ENCODE measurements around the gene PLXNA2.

PLXNA2 gene, protein sequence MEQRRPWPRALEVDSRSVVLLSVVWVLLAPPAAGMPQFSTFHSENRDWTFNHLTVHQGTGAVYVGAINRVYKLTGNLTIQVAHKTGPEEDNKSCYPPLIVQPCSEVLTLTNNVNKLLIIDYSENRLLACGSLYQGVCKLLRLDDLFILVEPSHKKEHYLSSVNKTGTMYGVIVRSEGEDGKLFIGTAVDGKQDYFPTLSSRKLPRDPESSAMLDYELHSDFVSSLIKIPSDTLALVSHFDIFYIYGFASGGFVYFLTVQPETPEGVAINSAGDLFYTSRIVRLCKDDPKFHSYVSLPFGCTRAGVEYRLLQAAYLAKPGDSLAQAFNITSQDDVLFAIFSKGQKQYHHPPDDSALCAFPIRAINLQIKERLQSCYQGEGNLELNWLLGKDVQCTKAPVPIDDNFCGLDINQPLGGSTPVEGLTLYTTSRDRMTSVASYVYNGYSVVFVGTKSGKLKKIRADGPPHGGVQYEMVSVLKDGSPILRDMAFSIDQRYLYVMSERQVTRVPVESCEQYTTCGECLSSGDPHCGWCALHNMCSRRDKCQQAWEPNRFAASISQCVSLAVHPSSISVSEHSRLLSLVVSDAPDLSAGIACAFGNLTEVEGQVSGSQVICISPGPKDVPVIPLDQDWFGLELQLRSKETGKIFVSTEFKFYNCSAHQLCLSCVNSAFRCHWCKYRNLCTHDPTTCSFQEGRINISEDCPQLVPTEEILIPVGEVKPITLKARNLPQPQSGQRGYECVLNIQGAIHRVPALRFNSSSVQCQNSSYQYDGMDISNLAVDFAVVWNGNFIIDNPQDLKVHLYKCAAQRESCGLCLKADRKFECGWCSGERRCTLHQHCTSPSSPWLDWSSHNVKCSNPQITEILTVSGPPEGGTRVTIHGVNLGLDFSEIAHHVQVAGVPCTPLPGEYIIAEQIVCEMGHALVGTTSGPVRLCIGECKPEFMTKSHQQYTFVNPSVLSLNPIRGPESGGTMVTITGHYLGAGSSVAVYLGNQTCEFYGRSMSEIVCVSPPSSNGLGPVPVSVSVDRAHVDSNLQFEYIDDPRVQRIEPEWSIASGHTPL (N-terminal part only)

DNA sequence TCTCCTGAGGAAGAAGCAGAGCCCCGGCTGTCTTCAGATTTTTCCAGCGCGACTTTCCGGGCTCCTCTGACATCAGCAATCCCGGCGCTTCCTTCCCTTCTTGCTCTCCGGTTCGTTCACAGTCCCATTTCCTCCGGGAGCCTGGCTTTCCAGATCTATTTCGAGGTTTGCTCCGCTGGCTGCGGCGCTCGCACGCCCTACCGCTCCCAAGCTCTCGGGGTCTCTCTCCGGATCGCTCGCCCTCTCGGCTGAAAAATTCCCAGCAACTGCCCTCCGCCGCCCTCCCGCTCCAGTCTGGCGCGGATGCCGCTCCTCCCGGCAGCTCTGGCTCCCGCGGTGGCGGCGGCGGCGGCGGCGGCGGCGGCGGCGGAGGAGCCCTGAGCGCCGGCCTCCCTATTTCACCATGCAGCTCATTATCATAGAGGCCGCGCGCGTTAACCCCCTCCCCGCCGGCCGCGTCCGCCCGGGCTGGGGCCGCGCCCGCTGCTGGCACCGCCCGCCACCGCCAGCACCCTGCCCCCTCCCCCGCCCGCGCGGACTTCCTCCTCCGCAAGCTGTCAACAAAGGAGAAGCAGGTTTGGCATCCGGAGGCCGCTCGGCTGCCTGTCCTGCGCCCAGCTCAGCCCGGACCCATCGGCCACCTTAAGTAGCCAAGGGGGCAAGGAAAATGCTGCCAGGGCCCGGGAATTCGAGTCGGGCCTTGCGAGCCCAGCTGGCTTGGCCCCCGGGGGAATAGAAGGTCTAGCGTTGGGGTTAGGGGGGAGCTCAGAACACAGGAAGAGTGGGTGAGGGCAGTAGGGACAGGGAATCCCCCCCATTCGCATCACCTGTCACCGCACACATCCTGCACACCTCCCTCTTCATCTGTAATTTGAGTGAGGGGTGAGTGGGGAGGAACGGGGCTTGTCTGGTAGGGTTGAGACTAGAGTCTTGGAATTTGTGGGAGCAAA lies at the start of gene PLXNA2:
TSS of gene PLXNA2 (minus strand) at position 418 of the 950 bp plus-strand sequence. CDS start 26,462 bp downstream, outside the sequence.
- peak; percentile 64 for DNase-seq

DNA sequence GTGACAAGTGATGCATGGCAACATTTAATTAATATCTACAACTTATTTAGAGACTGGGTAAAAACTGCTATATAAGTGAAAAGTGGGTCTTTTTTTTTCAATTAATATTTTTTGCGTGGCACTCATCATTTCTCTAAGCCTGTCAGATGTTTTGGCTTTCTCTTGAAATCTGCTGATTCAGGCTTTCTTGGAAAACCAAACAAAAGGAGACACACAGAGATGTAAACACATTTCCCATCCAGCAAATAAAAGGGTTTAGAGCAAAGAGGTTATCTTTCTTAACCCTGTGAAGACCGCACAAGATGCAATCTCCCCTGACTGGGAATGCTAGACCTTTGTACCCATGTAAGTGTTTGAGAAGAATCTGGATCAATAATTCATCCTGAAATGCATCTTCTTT lies 48.7 kb upstream of the PLXNA2 start:
- no peak for DNase-seq

DNA sequence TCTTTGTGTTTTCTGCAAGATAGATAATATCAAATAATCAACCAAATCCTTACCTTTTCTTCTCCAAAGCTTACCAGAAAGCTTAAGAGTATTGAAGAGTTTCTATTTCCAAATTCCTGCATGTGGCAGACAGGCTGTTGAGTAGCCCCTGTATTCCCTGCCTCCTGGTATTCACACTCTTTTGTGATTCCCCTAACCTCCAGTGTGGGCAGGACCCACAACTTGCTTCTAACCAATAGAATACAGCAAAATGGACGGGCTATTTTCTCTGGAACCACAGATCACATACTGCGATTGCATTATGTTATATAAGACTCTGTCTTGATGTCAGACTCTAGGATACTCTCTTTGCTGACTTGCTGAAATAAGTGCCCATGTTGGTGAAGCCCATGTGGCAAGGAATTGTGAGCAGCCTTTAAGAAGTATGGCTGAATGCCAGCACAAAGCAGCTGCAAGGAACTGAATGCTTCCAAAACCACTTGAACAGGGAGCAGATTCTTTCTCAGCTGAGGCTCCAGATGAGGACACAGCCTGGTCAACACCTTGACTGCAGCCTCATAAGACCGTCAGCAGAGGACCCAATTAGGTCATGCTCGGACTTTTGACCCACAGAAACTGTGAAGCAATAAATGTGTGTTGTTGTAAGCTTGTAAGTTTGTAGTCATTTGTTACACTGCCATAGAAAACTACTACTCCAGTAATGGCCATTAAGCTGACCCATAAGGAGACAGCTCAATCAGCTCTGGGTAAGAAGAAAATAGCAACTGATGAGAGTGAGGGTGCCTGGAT lies 47.9 kb upstream of the PLXNA2 start:
- DNase-seq = no peak

DNA sequence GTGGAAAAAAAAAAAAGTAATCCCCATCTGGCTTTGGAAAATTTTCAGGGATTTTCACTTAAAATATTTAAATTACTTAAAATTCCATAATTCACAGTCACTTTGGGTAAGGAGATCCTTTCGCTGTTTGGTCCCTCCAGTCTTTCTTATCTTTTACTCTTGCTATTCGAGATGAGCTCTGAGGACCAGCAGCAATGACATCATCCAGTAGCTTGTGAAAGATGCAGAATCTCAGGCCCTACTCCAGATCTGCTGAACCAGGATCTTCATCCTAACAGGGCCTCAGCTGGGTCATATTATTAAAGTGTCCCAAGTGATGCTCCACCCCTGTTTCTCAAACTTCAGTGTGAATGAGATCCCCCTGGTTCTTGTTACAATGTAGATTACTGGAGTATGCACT lies 46.9 kb upstream of the PLXNA2 start:
- DNase-seq = no peak

DNA sequence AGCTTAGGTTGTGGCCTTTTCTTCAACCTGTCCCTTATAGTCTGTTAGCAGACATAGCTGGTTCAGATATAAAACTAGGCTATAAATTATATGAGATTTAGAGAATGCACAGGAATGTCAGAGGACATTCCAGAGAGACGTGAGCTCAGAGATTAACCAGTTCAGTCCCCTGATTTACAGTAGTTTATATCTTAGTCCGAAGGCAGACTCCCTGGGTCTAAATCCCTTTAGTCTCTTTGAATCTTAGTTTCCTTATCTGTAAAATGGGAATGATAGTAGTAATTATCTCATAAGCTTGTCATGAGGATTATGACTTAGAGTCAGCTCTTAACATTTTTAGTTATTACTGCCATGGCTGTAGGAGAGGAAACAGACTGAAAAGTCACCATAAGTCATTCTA lies 45.5 kb upstream of the PLXNA2 start:
- DNase-seq = no peak

DNA sequence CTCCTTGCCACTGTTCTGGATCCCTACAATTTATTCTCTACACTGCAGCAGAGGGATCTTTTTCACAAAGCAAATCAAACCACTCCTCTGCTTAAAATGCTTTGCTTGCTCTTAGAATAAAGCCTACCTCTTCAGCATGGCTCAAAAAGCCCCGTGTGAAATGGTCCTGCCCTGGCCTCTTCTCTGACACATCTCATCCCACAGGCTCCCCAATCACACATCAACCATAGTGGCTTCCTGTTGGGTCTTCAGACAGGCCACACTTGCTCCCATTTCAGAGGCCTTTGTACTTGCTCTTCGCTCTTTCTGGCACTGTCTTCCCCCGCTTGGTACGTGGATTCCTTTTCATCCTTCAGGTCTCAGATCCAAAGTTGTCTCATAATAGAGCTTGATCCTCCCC lies 44.3 kb upstream of the PLXNA2 start:
- DNase-seq = no peak

DNA sequence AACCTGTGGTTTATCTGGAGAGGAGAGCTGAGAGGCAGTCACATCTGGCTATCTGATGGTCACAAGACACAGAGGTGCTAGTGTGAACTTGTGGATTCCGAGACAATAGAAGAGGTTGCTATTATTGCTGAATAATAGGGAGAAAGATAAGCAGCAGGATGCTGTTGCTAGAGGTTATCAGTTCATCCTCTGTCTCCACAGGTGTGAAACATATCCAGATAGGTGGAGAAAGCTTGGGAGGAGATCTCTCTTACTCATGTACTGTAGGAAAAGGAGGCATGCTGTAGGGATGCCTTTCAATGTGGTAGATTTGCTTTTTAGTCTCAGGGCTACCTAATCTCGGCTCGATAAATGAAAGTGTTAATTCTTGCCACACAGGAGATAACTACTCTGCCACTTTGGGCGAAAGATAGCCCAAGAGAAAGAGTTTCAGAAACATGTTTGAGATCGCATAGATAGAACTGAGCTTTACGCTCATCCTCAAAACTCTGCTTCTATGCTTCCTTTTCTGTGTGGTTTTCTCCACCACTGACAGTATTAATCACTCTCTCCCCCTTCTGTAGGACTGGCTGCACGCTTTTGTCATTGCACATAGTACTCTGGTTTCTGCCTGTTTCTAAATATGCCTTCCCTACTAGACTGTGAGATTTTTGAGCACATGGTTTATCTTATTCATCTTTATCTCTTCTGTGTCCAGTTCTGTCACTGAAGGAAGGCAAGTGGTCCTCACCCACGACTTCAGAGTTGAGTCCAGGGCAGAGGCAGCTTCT lies 36.7 kb upstream of the PLXNA2 start:
- DNase-seq = no peak

DNA sequence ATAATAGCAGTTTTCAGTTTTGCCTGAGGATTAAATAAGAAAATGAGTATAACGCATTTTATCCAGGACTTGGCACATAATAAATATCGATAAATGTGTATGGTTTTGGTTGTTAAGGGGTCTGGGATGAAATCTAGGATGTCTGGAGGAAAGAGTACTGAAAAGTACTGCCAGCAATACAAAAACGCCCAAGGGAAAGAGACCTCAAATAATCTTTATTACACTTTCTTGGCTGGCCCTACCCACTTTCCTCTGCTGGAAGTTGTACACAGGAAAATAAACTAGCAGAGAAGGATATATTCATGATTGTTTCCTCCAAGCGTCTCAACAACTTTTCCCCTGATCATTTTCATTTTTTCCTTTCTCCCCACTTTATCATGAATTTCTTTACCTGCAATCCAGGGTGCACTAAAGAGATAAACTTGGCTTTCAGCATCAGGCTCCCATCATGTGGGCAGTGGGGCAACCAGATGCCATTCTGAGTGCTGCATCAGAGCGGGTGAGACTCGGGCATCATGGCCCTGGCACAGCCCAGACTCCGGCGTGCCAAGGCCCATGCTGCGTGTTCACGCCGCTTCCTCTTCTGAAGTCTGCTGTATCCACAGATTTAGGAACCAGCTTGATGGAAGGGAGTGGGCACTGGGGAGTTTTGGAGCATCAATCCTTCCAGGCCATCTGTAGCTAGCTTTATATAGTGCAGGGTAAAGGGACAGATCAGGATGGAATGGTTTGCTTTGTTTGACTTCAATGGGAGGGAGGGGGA lies 35.8 kb upstream of the PLXNA2 start:
- no peak for DNase-seq

DNA sequence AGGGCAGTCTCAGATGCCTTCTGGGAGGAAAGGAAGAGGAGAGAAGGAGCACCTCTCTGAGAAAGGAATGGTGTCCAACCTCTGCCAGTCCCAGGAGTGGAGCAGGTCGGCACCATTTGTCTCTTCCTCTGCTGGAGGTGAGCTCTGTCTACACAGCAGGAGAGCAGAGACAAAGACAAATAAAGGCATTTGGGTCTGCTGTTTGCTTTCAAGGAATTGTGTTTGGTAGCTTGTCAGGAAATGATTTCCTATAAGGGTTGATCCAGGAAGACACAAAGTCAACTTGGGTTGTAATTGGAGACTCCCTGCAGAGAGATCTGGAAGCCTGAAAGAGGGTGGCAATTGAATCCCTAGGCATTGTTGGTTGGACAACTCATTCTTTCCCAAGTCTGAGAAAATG lies 34.5 kb upstream of the PLXNA2 start:
- no peak for DNase-seq

DNA sequence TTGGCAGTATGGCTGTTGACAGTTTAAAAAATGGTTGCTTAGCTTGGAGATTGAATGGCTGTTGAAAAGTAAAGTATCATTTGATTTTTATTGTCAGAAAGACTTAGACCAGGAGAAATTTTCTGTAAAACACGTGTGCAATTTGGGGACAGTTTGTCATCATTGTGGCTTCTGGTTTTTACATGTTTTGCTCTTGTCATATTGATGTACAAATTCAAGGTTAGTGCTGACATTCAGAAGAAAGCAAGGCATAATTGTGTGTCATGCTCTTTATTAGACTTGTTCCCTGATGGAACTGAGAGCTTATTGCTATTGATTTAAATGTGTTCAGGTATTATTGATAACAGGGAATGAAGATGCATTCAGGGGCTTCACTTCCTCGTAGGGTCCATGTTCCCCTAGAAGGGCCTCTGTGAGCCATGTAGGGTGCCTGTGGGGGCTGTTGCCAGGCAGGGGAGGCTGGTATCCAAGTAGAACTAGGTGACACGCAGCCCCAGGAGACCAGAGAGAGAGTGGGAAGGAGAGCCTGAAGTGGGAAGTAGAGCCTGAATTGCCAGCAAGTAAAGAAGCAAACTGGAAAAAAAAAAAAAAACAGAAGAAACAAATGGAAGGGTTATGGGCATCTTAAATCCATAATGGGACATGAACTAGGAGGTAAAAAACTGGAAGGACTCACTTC lies 32.7 kb upstream of the PLXNA2 start:
- no peak for DNase-seq

DNA sequence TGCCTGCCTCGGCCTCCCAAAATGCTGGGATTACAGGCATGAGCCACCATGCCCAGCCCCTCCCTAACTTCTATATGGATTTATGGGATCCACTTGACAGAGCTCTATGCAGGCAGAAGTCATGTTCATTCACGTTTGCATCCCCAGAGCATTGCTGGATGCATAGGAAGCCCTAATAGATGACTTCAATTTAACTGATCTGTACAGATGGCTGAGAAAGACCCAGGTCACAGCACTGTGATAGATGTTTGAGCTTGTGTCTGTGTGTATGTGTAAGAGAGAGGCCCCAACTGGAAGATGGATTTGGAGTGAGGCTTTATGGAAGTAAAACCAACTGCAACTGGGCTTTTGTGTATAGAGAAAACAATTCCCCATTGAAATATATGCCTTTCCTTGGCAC lies 30.9 kb upstream of the PLXNA2 start:
- DNase-seq = no peak

DNA sequence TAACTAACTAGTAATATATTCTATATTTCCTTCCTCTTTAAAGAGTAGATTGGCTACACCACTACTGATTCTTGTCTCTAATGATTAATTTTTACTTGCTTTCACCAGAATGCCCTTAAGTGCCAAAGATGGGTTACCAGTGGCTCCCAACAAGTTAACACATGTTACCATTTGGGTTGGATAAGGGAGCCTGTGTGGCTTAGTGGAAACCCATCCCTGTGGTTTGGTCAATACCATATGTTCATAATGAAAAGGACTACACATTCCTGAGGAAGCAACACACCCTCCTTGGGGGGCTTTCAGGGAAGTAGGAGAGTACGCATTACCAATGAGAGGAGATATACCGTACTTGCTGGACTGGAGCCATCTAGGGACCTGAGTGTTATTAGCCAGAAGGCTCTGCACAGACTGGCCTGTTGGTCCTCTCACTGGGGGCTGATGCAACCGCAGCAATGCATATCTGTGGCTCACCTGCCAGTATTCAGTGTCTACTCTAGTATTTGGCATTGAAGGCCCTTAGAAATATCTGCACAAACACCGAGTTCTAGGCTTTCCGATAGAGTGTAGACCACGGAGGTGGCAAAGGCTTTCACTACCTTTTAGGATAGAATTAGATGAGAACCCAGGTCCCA lies 29.3 kb upstream of the PLXNA2 start:
- DNase-seq = no peak

DNA sequence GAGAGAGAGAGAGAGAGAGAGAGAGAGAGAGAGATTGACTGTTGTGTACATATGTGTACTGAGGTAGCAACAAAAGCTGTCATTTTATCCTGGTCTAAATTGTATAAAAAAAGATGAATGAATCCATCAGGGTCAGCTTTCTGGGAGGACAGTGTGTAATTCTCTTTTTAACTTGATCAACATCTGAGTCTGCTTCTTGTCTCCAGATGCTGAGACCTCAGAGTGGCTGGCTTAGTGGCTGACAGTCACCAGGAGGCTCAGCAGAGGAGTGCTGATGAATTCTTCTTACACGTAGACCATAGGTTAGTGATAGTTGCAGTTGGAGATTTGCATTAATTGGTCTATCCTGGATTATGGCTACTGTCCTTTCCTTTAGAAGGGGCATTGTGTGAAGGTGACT lies 28.5 kb upstream of the PLXNA2 start:
- DNase-seq = no peak

DNA sequence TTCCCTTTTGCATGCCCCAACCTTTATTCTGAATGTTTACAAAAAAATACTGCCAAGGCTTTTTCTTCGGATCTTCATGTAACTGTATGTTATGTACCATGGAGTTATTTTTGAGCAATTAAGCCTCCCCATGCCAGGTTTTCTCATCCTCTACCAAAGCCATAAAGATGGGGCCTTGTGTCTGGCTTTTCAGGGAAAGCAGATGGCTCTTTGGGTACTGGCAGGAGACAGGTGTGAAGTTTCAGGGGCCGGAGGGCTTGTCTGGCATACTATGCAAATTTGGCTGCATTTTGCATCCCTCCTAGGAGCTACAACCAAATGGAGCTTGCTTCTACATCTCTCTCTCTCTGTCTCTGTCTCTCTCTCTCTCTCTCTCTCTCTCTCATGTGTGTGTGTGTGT lies 28.1 kb upstream of the PLXNA2 start:
- no peak for DNase-seq

DNA sequence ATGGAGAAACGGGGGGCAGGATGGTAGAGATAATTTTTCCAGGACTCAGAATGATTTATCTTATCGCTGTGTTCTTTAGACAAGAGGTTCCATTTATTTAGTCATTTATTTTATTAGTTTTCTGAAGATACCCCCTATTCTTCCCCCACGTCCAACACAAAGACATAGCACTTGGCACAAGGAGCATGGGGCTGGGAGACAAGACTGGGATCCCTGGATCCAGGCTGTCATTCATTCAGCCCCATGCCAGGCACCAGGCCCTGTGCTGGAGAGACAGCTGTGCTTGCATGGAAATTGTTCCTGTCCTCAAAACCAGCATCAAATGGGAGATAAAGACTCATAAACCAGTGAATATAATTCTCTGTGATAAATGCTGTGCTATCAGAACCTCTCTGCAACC lies 27.1 kb upstream of the PLXNA2 start:
- no peak for DNase-seq

DNA sequence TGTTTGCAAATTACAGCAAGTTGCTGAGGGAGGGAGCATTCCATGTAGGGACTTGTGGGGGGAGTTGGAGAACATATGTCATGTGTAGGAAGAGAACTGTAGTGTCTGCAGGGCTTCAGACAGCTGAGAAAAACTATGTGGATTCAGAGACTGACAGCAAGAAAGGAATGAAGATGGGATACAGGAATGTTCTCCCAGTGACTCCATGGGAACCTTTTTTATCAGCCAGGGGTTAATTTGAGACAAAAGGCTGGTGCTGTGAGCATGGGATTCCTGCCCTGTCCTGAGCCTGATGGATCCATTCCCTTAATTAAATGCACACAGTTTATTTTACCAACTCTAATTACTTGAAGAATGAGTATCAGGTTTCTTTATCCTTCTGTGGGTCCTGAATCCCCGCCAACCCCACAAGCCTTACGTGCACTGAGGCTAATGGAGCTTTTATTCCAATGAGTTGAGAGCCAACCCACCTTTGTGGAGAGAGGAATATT lies 26.5 kb upstream of the PLXNA2 start:
- no peak for DNase-seq

DNA sequence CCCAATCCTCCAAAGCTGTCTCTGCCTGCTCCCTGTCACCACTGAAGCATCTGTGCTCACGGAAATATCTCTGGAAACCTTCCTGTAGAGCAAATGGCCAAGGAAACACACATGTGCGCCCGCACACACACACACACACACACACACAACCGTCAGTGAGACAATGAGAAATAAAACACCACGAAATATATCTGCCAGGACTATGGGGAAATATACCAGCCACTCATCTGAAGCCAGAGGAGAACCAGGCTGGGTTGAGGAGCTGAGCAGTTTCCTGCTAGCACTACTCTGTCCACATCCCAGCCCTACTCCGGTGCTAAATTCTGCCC lies 25.1 kb upstream of the PLXNA2 start:
- DNase-seq = no peak

DNA sequence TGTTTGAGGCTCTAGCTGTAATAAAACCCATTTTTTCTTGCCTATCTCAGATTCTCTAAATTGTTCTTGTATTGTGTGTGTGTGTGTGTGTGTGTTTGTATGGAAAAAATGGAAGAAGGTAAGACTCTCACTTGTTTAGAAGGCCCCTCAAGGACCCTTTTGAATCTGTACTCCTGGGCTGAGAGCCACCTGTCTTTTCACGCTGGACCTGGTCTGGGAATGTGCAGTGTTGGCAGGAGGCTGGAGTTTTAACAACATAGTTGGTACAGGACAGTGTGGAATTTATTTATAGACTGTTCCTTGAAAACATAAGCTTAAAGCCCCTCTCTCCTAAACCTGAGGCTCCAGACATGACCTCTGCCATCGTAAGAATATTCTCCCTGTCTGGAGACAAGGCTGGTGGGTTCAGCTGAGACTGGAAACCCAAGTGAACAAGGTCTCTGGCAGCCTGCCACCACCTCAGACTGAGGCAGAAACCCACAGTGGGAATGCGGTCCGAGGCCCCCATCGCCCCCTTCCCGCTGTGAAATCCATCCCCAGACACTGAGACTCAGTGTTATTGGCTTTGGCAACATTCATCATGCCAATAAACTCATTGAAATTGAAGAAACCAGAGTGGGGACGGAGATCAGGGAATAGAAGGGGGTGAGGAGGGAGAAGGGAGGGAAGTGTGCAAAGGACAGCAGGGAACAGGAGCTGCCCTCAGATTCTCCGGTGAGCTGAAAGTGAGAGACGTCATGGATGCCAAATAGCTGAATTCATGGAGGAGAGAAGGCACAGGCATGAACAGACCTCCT lies 24.6 kb upstream of the PLXNA2 start:
- no peak for DNase-seq
